OCI-LY7 (cell line): ENCODE results near the gene E4F1.

Experiments used
- EZH2phosphoT487 ChIP-seq: fragments of 200-600 bp; sonication (generic); IDR thresholded peaks from 2 replicates; pipeline ENCODE4 v1.6.1; 2018; ENCODE audit warnings: low read depth, borderline replicate concordance, mild to moderate bottlenecking, mixed run types, antibody characterized with exemption, low read length, moderate library complexity, mixed read lengths
- TF ChIP-seq, protein P1 (sequence below): fragments of 200-600 bp; sonication (generic); conservative IDR thresholded peaks from 2 replicates; pipeline ENCODE4 v1.5.1; 2014; ENCODE audit warnings: mild to moderate bottlenecking, antibody characterized with exemption, low read length, moderate library complexity, mixed read lengths

DNA sequence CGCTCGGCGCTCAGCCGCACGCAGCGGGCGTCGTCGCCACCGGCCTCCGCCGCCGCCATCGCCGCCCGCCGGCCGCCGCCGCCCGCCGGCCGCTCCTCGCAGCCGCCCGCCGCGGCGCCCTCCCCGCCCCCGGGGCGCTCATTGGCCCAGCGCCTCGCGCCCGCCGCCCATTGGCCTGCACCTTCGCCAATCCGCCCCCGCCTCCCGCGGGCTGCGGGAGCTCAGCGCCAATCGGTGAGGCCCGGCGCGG is 8.7 kb upstream of the E4F1 start, which contains the start of gene PGP:
- TF ChIP-seq, protein P1, sequence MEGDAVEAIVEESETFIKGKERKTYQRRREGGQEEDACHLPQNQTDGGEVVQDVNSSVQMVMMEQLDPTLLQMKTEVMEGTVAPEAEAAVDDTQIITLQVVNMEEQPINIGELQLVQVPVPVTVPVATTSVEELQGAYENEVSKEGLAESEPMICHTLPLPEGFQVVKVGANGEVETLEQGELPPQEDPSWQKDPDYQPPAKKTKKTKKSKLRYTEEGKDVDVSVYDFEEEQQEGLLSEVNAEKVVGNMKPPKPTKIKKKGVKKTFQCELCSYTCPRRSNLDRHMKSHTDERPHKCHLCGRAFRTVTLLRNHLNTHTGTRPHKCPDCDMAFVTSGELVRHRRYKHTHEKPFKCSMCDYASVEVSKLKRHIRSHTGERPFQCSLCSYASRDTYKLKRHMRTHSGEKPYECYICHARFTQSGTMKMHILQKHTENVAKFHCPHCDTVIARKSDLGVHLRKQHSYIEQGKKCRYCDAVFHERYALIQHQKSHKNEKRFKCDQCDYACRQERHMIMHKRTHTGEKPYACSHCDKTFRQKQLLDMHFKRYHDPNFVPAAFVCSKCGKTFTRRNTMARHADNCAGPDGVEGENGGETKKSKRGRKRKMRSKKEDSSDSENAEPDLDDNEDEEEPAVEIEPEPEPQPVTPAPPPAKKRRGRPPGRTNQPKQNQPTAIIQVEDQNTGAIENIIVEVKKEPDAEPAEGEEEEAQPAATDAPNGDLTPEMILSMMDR = no peak
- TF ChIP-seq EZH2phosphoT487 = no peak
